ENCODE measurements around the gene NCAM2.

DNA sequence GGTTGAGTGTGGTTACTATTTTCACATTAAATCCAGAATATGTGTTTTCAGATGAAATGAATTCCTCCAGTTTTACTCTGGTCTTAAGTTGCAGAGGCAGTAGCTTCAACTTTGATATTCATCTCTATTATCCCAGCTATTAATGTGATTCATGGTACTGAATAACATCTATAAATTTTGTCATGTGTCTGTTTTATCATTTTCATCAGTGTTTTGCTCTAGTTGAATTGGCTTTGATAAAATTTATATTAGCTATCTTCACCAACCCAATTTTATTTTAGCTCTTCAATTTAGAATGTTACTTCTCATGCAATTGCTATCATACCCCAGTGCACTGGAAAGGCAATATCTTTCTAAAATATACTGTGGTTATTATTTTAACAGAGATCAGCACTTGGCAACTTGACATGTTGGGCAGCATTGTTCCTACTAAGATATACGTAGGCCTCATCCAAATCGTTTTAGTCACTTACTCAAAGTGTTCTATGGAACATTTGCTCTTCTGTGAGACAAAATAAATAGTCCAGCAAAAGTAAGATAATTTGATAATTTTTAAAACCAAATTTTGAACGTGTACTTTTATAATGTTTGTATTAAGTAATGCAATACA, 184.3 kb downstream of the NCAM2 start:
- TF ChIP-seq ZNF707 (tag by site-specific recombination; IDR thresholded peaks at IDR 0.05) (no peak), ZNF747 (tag by site-specific recombination; IDR thresholded peaks at IDR 0.05) (no peak), ZBTB17 (tag by site-specific recombination; IDR thresholded peaks at IDR 0.05) (no peak), TRIM28 (IDR thresholded peaks at IDR 0.05; ENCODE audit: borderline replicate concordance, low read length) (no peak), ZNF175 (tag by site-specific recombination; IDR thresholded peaks at IDR 0.05) (no peak), ZNF843 (tag by site-specific recombination; IDR thresholded peaks at IDR 0.05) (no peak), ZNF776 (tag by site-specific recombination; IDR thresholded peaks at IDR 0.05; ENCODE audit: borderline replicate concordance) (no peak), ZNF555 (tag by site-specific recombination; conservative IDR thresholded peaks at IDR 0.05) (no peak), ZNF558 (tag by site-specific recombination; IDR thresholded peaks at IDR 0.05) (no peak), ZNF785 (tag by site-specific recombination; IDR thresholded peaks at IDR 0.05) (no peak)
- TF ChIP-seq, protein P1, sequence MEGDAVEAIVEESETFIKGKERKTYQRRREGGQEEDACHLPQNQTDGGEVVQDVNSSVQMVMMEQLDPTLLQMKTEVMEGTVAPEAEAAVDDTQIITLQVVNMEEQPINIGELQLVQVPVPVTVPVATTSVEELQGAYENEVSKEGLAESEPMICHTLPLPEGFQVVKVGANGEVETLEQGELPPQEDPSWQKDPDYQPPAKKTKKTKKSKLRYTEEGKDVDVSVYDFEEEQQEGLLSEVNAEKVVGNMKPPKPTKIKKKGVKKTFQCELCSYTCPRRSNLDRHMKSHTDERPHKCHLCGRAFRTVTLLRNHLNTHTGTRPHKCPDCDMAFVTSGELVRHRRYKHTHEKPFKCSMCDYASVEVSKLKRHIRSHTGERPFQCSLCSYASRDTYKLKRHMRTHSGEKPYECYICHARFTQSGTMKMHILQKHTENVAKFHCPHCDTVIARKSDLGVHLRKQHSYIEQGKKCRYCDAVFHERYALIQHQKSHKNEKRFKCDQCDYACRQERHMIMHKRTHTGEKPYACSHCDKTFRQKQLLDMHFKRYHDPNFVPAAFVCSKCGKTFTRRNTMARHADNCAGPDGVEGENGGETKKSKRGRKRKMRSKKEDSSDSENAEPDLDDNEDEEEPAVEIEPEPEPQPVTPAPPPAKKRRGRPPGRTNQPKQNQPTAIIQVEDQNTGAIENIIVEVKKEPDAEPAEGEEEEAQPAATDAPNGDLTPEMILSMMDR (tag by site-specific recombination; IDR thresholded peaks at IDR 0.05) = no peak
- TF ChIP-seq, protein P2, sequence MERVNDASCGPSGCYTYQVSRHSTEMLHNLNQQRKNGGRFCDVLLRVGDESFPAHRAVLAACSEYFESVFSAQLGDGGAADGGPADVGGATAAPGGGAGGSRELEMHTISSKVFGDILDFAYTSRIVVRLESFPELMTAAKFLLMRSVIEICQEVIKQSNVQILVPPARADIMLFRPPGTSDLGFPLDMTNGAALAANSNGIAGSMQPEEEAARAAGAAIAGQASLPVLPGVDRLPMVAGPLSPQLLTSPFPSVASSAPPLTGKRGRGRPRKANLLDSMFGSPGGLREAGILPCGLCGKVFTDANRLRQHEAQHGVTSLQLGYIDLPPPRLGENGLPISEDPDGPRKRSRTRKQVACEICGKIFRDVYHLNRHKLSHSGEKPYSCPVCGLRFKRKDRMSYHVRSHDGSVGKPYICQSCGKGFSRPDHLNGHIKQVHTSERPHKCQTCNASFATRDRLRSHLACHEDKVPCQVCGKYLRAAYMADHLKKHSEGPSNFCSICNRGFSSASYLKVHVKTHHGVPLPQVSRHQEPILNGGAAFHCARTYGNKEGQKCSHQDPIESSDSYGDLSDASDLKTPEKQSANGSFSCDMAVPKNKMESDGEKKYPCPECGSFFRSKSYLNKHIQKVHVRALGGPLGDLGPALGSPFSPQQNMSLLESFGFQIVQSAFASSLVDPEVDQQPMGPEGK (tag by site-specific recombination; IDR thresholded peaks at IDR 0.05) = no peak
- TF ChIP-seq, protein P3, sequence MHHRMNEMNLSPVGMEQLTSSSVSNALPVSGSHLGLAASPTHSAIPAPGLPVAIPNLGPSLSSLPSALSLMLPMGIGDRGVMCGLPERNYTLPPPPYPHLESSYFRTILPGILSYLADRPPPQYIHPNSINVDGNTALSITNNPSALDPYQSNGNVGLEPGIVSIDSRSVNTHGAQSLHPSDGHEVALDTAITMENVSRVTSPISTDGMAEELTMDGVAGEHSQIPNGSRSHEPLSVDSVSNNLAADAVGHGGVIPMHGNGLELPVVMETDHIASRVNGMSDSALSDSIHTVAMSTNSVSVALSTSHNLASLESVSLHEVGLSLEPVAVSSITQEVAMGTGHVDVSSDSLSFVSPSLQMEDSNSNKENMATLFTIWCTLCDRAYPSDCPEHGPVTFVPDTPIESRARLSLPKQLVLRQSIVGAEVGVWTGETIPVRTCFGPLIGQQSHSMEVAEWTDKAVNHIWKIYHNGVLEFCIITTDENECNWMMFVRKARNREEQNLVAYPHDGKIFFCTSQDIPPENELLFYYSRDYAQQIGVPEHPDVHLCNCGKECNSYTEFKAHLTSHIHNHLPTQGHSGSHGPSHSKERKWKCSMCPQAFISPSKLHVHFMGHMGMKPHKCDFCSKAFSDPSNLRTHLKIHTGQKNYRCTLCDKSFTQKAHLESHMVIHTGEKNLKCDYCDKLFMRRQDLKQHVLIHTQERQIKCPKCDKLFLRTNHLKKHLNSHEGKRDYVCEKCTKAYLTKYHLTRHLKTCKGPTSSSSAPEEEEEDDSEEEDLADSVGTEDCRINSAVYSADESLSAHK (tag by site-specific recombination; IDR thresholded peaks at IDR 0.05) = no peak
- TF ChIP-seq, protein P4, sequence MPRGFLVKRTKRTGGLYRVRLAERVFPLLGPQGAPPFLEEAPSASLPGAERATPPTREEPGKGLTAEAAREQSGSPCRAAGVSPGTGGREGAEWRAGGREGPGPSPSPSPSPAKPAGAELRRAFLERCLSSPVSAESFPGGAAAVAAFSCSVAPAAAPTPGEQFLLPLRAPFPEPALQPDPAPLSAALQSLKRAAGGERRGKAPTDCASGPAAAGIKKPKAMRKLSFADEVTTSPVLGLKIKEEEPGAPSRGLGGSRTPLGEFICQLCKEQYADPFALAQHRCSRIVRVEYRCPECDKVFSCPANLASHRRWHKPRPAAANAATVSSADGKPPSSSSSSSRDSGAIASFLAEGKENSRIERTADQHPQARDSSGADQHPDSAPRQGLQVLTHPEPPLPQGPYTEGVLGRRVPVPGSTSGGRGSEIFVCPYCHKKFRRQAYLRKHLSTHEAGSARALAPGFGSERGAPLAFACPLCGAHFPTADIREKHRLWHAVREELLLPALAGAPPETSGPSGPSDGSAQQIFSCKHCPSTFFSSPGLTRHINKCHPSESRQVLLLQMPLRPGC (tag by site-specific recombination; IDR thresholded peaks at IDR 0.05) = no peak
